Measurements from ENCODE around the gene OR10J4.
"Not testable (repeated sequence)": the region's sequence is repeated elsewhere in the genome, so short reads cannot be mapped to it uniquely, and the experiment has no call there.

Gene OR10J4

DNA sequence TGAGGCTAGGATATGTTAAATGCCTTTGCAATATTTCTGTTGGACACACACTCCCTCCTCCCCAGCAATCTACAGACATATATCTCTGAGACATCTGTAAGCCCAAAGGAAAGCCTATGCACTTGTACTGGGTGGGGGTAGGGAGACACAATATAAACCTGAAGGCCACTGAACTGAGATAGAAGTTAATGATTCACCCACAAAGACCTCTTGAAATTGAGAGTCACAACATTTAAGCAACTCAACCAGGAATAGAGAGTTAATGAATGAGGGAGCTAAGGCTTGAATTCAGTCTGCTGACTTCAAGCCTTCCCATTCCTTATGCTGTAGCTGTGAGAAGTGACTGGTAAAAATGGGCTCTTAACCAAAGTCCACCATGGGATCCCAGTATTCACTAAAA lies 12.5 kb downstream of the OR10J4 start:
- TF ChIP-seq EZH2phosphoT487 (IDR thresholded peaks at IDR 0.05; ENCODE audit: borderline replicate concordance, low read length), result no peak
- TF ChIP-seq, protein P1, sequence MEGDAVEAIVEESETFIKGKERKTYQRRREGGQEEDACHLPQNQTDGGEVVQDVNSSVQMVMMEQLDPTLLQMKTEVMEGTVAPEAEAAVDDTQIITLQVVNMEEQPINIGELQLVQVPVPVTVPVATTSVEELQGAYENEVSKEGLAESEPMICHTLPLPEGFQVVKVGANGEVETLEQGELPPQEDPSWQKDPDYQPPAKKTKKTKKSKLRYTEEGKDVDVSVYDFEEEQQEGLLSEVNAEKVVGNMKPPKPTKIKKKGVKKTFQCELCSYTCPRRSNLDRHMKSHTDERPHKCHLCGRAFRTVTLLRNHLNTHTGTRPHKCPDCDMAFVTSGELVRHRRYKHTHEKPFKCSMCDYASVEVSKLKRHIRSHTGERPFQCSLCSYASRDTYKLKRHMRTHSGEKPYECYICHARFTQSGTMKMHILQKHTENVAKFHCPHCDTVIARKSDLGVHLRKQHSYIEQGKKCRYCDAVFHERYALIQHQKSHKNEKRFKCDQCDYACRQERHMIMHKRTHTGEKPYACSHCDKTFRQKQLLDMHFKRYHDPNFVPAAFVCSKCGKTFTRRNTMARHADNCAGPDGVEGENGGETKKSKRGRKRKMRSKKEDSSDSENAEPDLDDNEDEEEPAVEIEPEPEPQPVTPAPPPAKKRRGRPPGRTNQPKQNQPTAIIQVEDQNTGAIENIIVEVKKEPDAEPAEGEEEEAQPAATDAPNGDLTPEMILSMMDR (IDR thresholded peaks at IDR 0.05; ENCODE audit: low read depth, low read length, poor library complexity, severe bottlenecking), result no peak
- Histone ChIP-seq H3K4me3 (ENCODE audit: low read length) (no peak overlapping the region), H3K4me1 (ENCODE audit: control insufficient read depth, low read length) (no peaks in the 10 kb centered on the region), H3K36me3 (ENCODE audit: control insufficient read depth, low read length) (no peaks in the 10 kb centered on the region), H3K4me2 (ENCODE audit: low read length) (no peak overlapping the region), H3K27ac (ENCODE audit: low read depth, low read length) (no peak overlapping the region), H3F3A (ENCODE audit: control insufficient read depth, insufficient read depth) (no peaks in the 10 kb centered on the region), H3K79me2 (ENCODE audit: control insufficient read depth, low read length) (no peaks in the 10 kb centered on the region), H3K27me3 (ENCODE audit: control insufficient read depth, low read length) (no peaks in the 10 kb centered on the region), H3K9me2 (replicated peaks; ENCODE audit: control insufficient read depth, low read length) (no peaks in the 10 kb centered on the region), H3K9me3 (ENCODE audit: control insufficient read depth, insufficient read depth, low read length) (no peaks in the 10 kb centered on the region), H4K20me1 (ENCODE audit: control insufficient read depth, insufficient read depth, low read depth, low read length) (no peaks in the 10 kb centered on the region)

GRCh38 chr1:159448181-159448580 lies 16.2 kb downstream of the OR10J4 start:
- Histone ChIP-seq H3K9me2 (replicated peaks; ENCODE audit: control insufficient read depth, low read length) (no peaks in the 10 kb centered on the region), H3F3A (ENCODE audit: control insufficient read depth, insufficient read depth) (no peaks in the 10 kb centered on the region), H3K4me1 (ENCODE audit: control insufficient read depth, low read length) (no peaks in the 10 kb centered on the region), H3K27ac (ENCODE audit: low read depth, low read length) (no peak overlapping the region), H3K4me3 (ENCODE audit: low read length) (no peak overlapping the region), H3K4me2 (ENCODE audit: low read length) (no peak overlapping the region), H3K36me3 (ENCODE audit: control insufficient read depth, low read length) (no peaks in the 10 kb centered on the region), H3K9me3 (ENCODE audit: control insufficient read depth, insufficient read depth, low read length) (no peaks in the 10 kb centered on the region), H3K27me3 (ENCODE audit: control insufficient read depth, low read length) (no peaks in the 10 kb centered on the region), H4K20me1 (ENCODE audit: control insufficient read depth, insufficient read depth, low read depth, low read length) (no peaks in the 10 kb centered on the region), H3K79me2 (ENCODE audit: control insufficient read depth, low read length) (no peaks in the 10 kb centered on the region)
- TF ChIP-seq, protein P1 (IDR thresholded peaks at IDR 0.05; ENCODE audit: low read depth, low read length, poor library complexity, severe bottlenecking), result no peak
- TF ChIP-seq EZH2phosphoT487 (IDR thresholded peaks at IDR 0.05; ENCODE audit: borderline replicate concordance, low read length), result no peak

GRCh38 chr1:159449605-159450004 lies 17.6 kb downstream of the OR10J4 start:
- H3K4me1 ChIP-seq (ENCODE audit: control insufficient read depth, low read length); H3F3A ChIP-seq (ENCODE audit: control insufficient read depth, insufficient read depth); H3K9me3 ChIP-seq (ENCODE audit: control insufficient read depth, insufficient read depth, low read length); H3K27ac ChIP-seq (ENCODE audit: low read depth, low read length); H3K79me2 ChIP-seq (ENCODE audit: control insufficient read depth, low read length); H3K4me2 ChIP-seq (ENCODE audit: low read length); H3K27me3 ChIP-seq (ENCODE audit: control insufficient read depth, low read length); H4K20me1 ChIP-seq (ENCODE audit: control insufficient read depth, insufficient read depth, low read depth, low read length); H3K36me3 ChIP-seq (ENCODE audit: control insufficient read depth, low read length); H3K4me3 ChIP-seq (ENCODE audit: low read length); H3K9me2 ChIP-seq (replicated peaks; ENCODE audit: control insufficient read depth, low read length): not testable (repeated sequence)

- Histone ChIP-seq H3K9me3 (ENCODE audit: control insufficient read depth, insufficient read depth, low read length) (peaks cover 8% of the 10 kb centered on the region; the same call in 1 of the 2 replicates), H3K27me3 (ENCODE audit: control insufficient read depth, low read length) (no peaks in the 10 kb centered on the region), H3K79me2 (ENCODE audit: control insufficient read depth, low read length) (no peaks in the 10 kb centered on the region), H4K20me1 (ENCODE audit: control insufficient read depth, insufficient read depth, low read depth, low read length) (no peaks in the 10 kb centered on the region), H3K9me2 (replicated peaks; ENCODE audit: control insufficient read depth, low read length) (no peaks in the 10 kb centered on the region), H3K4me3 (ENCODE audit: low read length) (no peak overlapping the region), H3K4me2 (ENCODE audit: low read length) (no peak overlapping the region), H3K36me3 (ENCODE audit: control insufficient read depth, low read length) (no peaks in the 10 kb centered on the region), H3F3A (ENCODE audit: control insufficient read depth, insufficient read depth) (no peaks in the 10 kb centered on the region), H3K27ac (ENCODE audit: low read depth, low read length) (no peak overlapping the region), H3K4me1 (ENCODE audit: control insufficient read depth, low read length) (no peaks in the 10 kb centered on the region)
- TF ChIP-seq, protein P1 (IDR thresholded peaks at IDR 0.05; ENCODE audit: low read depth, low read length, poor library complexity, severe bottlenecking), result no peak
- no peak for TF ChIP-seq EZH2phosphoT487 (IDR thresholded peaks at IDR 0.05; ENCODE audit: borderline replicate concordance, low read length)
These were observed 27.5 kb downstream of the OR10J4 start for GRCh38 chr1:159459551-159459950.

Data from DOHH2 (cell line).